Smooth muscle cell (in vitro differentiated cells): ENCODE measurements around the gene ELF1. TPM values are rescaled to one million over a fixed set of nuclear protein-coding genes. Genes with fewer than 3 reads are reported as not detected.
A peak's percentile ranks its signal among the peaks of the same experiment; 100 is the strongest.
"Not testable (repeated sequence)": the region's sequence is repeated elsewhere in the genome, so short reads cannot be mapped to it uniquely, and the experiment has no call there.

Experiments
- DNase-seq: peaks from one replicate; lab custom pipeline; 2025; ENCODE audit not compliant: unreplicated experiment; lab: John Stamatoyannopoulos, UW
- H2AFZ ChIP-seq: fragments of 200-600 bp; sonication (generic); 2 replicates; pipeline ENCODE4 v1.6.0; 2016; ENCODE audit warnings: antibody characterized with exemption, low read depth, mild to moderate bottlenecking
- H3F3A ChIP-seq: fragments of 200-600 bp; sonication (generic); 2 replicates; pipeline ENCODE4 v1.6.0; 2017; ENCODE audit warnings: antibody characterized with exemption, low read depth
- H3K27ac ChIP-seq: fragments of 200-600 bp; sonication (generic); 2 replicates; pipeline ENCODE4 v1.5.1; 2016; ENCODE audit warnings: low read depth, mild to moderate bottlenecking
- H3K27me3 ChIP-seq: fragments of 200-600 bp; sonication (generic); 2 replicates; pipeline ENCODE4 v1.6.1; 2016; ENCODE audit warnings: low read depth, mild to moderate bottlenecking
- H3K36me3 ChIP-seq: fragments of 200-600 bp; sonication (generic); 2 replicates; pipeline ENCODE4 v1.5.1; 2016; ENCODE audit warnings: low read depth
- H3K4me1 ChIP-seq: fragments of 200-600 bp; sonication (generic); 2 replicates; pipeline ENCODE4 v1.5.1; 2016; ENCODE audit warnings: low read depth
- H3K4me2 ChIP-seq: fragments of 200-600 bp; sonication (generic); 2 replicates; pipeline ENCODE4 v1.6.0; 2016; ENCODE audit warnings: mild to moderate bottlenecking
- H3K4me3 ChIP-seq: fragments of 200-600 bp; sonication (generic); 2 replicates; pipeline ENCODE4 v1.5.1; 2016; ENCODE audit warnings: mild to moderate bottlenecking
- H3K79me2 ChIP-seq: fragments of 200-600 bp; sonication (generic); 2 replicates; pipeline ENCODE4 v1.6.0; 2016; ENCODE audit warnings: low read depth, mild to moderate bottlenecking
- H3K9ac ChIP-seq: fragments of 200-600 bp; sonication (generic); 2 replicates; pipeline ENCODE4 v1.6.0; 2016; ENCODE audit warnings: low read depth
- H3K9me3 ChIP-seq: fragments of 200-600 bp; sonication (generic); replicated peaks from 2 replicates; pipeline ENCODE4 v1.5.1; 2016; ENCODE audit warnings: low read depth
- H4K20me1 ChIP-seq: fragments of 200-600 bp; sonication (generic); 2 replicates; pipeline ENCODE4 v1.6.0; 2016; ENCODE audit warnings: low read depth
- WGBS: methylation state at CpG from one replicate; pipeline ENCODE4 v1.1.7; 2016; ENCODE audit warnings: low lambda C conversion rate; 5-methylcytosine and 5-hydroxymethylcytosine counted together
- polyA plus RNA-seq: library from polyadenylated mRNA; unstranded; fragments of >200 nt; fragmentation: Nextera tagmentation; extraction: Ambion mirVana; gene quantifications from 2 replicates; pipeline ENCODE4 v1.2.1, GENCODE V29; 2016
- total RNA-seq: library from RNA; depleted of rRNA; stranded (reverse); fragments of >200 nt; gene quantifications from 2 replicates; pipeline ENCODE4 v1.2.3, GENCODE V29; 2014
- TF ChIP-seq, protein P1 (sequence below): fragments of 200-600 bp; sonication (generic); IDR thresholded peaks from 2 replicates; pipeline ENCODE4 v1.5.1; 2017; ENCODE audit warnings: borderline replicate concordance, mild to moderate bottlenecking, antibody characterized with exemption; ENCODE audit not compliant: insufficient read depth, poor library complexity, severe bottlenecking

The ELF1 gene
- total and polyA plus RNA-seq, 2 experiments from 2014 or later, result 21.2 to 53.1 TPM

DNA sequence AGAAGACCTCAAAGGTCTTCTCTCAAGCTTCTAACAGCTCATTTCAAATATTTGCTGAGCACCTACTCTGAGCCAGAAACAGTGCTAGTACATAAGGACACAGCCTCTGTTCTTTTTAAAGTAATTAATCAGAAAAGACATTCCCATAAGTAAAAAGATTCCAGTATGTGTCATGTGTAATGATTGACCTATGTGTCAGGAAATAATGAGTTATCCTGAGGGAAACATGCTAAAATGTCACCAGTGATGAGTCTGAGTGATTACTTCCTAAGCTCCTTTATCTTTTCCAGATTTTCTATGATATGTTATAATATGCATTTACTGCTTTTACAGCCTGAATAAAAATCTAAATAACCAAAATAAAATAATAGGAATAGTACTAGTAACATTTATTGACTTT, 122.1 kb downstream of the ELF1 start:
- H3K9ac ChIP-seq, result no peak overlapping the region
- TF ChIP-seq, protein P1, sequence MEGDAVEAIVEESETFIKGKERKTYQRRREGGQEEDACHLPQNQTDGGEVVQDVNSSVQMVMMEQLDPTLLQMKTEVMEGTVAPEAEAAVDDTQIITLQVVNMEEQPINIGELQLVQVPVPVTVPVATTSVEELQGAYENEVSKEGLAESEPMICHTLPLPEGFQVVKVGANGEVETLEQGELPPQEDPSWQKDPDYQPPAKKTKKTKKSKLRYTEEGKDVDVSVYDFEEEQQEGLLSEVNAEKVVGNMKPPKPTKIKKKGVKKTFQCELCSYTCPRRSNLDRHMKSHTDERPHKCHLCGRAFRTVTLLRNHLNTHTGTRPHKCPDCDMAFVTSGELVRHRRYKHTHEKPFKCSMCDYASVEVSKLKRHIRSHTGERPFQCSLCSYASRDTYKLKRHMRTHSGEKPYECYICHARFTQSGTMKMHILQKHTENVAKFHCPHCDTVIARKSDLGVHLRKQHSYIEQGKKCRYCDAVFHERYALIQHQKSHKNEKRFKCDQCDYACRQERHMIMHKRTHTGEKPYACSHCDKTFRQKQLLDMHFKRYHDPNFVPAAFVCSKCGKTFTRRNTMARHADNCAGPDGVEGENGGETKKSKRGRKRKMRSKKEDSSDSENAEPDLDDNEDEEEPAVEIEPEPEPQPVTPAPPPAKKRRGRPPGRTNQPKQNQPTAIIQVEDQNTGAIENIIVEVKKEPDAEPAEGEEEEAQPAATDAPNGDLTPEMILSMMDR, result no peak
- no peaks in the 10 kb centered on the region for H3K79me2 ChIP-seq
- H4K20me1 ChIP-seq, result no peaks in the 10 kb centered on the region
- no peak overlapping the region for H3K27ac ChIP-seq
- H3K9me3 ChIP-seq, result no peaks in the 10 kb centered on the region
- H3K4me2 ChIP-seq, result no peak overlapping the region
- H3K36me3 ChIP-seq, result no peaks in the 10 kb centered on the region
- H3K4me1 ChIP-seq, result no peaks in the 10 kb centered on the region
- no peak for DNase-seq
- H2AFZ ChIP-seq, result no peak overlapping the region
- H3F3A ChIP-seq, result no peaks in the 10 kb centered on the region
- H3K4me3 ChIP-seq, result no peak overlapping the region
- H3K27me3 ChIP-seq, result no peaks in the 10 kb centered on the region

DNA sequence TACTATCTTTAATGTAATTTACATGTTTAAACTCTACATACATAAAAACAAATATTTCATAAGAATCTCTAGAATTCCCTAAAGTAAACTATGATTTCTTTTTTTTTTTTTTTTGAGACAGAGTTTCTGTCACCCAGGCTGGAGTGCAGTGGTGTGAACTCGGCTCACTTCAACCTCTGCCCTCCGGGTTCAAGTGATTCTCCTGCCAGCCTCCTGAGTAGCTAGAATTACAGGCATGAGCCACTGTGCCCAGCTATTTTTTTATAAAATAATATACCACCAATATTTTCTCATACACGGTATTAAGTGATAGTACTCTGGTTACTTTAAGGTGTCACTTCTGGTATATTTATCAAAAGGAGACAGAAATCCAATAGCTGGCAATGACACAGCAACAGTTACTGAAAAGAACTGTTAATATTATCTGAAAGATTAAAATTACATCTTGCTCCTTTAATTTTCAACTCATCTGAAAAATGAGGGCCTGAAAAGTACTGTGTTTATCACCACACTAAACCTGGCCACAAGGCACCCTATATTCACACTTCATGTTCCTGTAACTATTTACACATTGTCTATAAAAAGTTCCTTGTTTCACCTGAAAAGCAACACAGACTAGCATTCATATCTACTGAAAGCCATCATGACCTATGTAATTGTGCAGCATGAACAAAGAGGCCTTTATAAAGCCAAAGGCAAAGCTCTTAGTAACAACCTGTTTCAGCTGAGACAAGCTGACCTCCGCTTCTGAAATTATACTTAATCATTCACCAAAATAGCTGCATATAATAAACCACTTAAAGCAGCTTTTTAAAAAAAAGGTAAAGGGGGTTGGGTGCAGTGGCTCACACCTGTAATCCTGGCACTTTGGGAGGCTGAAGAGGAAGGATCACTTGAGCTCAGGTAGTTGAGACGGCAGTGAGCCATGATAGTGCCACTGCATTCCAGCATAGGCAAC, 123.6 kb downstream of the ELF1 start:
- no peak overlapping the region for H3K4me3 ChIP-seq
- no peaks in the 10 kb centered on the region for H3K27me3 ChIP-seq
- no peaks in the 10 kb centered on the region for H3F3A ChIP-seq
- no peaks in the 10 kb centered on the region for H4K20me1 ChIP-seq
- H3K27ac ChIP-seq, result peak overlapping the region; percentile 2
- no peaks in the 10 kb centered on the region for H3K79me2 ChIP-seq
- no peaks in the 10 kb centered on the region for H3K9me3 ChIP-seq
- TF ChIP-seq, protein P1, result no peak
- H2AFZ ChIP-seq, result no peak overlapping the region
- H3K9ac ChIP-seq, result no peak overlapping the region
- DNase-seq, result no peak
- 83% methylated on average over 5 of the region's 5 CpGs for WGBS
- no peaks in the 10 kb centered on the region for H3K4me1 ChIP-seq
- no peak overlapping the region for H3K4me2 ChIP-seq
- H3K36me3 ChIP-seq, result no peaks in the 10 kb centered on the region

DNA sequence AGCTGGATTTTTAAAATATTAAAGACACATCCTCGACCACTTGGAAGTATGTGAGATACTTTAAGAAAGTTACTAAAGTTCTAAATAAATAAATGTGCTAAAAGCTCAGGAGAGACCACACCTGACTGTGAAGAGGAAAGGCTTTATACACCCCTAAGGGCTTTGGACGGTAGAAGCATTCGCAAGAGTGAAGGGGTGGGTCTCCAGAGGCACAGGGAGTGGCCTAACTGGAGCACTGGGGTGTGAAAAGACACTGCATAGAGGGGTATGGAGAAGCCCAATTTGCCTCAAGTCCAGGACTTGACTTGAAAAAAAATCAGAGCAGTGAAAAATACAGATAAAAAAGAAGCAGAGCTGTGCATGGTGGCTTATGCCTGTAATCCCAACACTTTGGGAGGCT, 125.5 kb downstream of the ELF1 start:
- DNase-seq, H3K27ac ChIP-seq: not testable (repeated sequence)
- 82% methylated on average over 3 of the region's 3 CpGs for WGBS

DNA sequence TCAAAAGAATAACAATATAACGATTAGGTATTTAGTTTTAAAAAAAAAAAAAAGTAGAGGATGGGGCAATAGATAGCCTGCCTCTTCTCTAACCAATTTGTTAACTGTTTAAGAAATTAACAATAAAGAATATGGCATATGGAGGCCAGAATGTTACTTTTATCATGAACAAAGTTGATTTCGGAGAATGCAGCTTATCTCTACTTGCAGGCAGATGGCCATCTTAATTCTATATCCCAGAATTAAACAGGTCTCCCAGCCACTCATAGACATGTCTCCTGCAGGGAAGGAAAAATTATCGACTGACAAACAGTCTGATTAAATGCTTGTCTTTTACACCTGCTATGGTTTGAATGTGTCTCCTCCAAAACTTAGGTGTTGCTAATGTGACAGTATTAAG, 133.1 kb downstream of the ELF1 start:
- Histone ChIP-seq H3K9ac (no peak overlapping the region), H3K79me2 (no peaks in the 10 kb centered on the region), H3K27ac (no peak overlapping the region), H3K36me3 (no peaks in the 10 kb centered on the region), H3K4me1 (no peaks in the 10 kb centered on the region), H3K4me3 (no peak overlapping the region), H3K27me3 (no peaks in the 10 kb centered on the region), H2AFZ (no peak overlapping the region), H3F3A (no peaks in the 10 kb centered on the region), H3K9me3 (no peaks in the 10 kb centered on the region), H3K4me2 (no peak overlapping the region), H4K20me1 (no peaks in the 10 kb centered on the region)
- TF ChIP-seq, protein P1, result no peak
- DNase-seq, result no peak
- 93% methylated on average over 3 of the region's 3 CpGs for WGBS

More for the DNA sequence above, 125.5 kb downstream of the ELF1 start:
- not testable (repeated sequence) for H3K4me1 ChIP-seq, H3K9ac ChIP-seq, H3K4me2 ChIP-seq, H4K20me1 ChIP-seq, H3K79me2 ChIP-seq, H3K4me3 ChIP-seq, H3K36me3 ChIP-seq, H3F3A ChIP-seq, H3K9me3 ChIP-seq, H3K27me3 ChIP-seq, H2AFZ ChIP-seq

DNA sequence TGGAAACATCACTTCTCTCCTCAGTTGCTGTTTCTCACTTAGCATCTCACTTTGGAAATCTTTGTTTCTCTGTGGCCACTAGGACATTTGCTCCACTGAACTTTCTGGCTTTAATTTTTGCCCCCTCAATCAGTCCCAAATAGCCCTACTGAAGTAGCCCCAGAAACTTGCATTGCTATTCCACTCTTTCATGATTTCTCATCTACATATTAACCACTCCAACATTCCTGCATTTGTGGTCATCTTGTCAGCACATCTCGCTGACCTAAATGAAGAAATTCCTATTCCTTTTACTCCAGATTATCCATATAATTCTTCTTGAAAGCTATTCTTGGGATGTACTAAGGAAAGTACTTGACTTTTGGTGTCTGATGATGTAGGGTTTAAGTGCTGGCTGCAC, 134.9 kb downstream of the ELF1 start:
- H3K4me3 ChIP-seq, H3F3A ChIP-seq, H3K79me2 ChIP-seq, H4K20me1 ChIP-seq, H3K9ac ChIP-seq, H3K9me3 ChIP-seq, H3K4me1 ChIP-seq, H2AFZ ChIP-seq, H3K27me3 ChIP-seq, H3K36me3 ChIP-seq, H3K27ac ChIP-seq, DNase-seq, H3K4me2 ChIP-seq: not testable (repeated sequence)
- no CpG with 5 or more reads among the region's 1 CpG for WGBS
